Endodermal cell (in vitro differentiated cells): ENCODE results near the gene KCTD3. TPM values are rescaled to one million over a fixed set of nuclear protein-coding genes. Genes with fewer than 3 reads are reported as not detected.

Source experiments
- DNase-seq: peaks from one replicate; pipeline ENCODE4 v3.0.0-alpha.2; 2017
- H3K27ac ChIP-seq: 2 replicates; pipeline ENCODE4 v1.5.1; 2013; ENCODE audit warnings: mild to moderate bottlenecking, low read depth, low read length, moderate library complexity
- H3K27me3 ChIP-seq: 2 replicates; pipeline ENCODE4 v1.6.1; 2013; ENCODE audit warnings: mild to moderate bottlenecking, low read length, moderate library complexity; ENCODE audit not compliant: insufficient read depth, control insufficient read depth, poor library complexity, severe bottlenecking
- H3K36me3 ChIP-seq: 2 replicates; pipeline ENCODE4 v1.7.0; 2013; ENCODE audit warnings: mild to moderate bottlenecking, low read length, moderate library complexity; ENCODE audit not compliant: control insufficient read depth, insufficient read depth
- H3K4me1 ChIP-seq: one replicate; pipeline ENCODE4 v1.7.0; 2013; ENCODE audit warnings: low read length; ENCODE audit not compliant: control insufficient read depth, insufficient read depth
- H3K4me3 ChIP-seq: 2 replicates; pipeline ENCODE4 v1.5.1; 2013; ENCODE audit warnings: mild to moderate bottlenecking, low read length, moderate library complexity
- H3K9ac ChIP-seq: 2 replicates; pipeline ENCODE4 v1.6.1; 2013; ENCODE audit warnings: mild to moderate bottlenecking, low read length, moderate library complexity; ENCODE audit not compliant: poor library complexity, severe bottlenecking; ENCODE audit errors: extremely low read depth
- H3K9me3 ChIP-seq: 2 replicates; pipeline ENCODE4 v1.6.1; 2013; ENCODE audit warnings: mild to moderate bottlenecking, low read length, moderate library complexity; ENCODE audit not compliant: control insufficient read depth
- H3K27ac Mint-ChIP-seq: 2 replicates; pipeline ENCODE4 v1.8.0; 2020; ENCODE audit warnings: mixed read lengths
- H3K27me3 Mint-ChIP-seq: 2 replicates; pipeline ENCODE4 v1.8.0; 2021; ENCODE audit warnings: mild to moderate bottlenecking, mixed read lengths; ENCODE audit not compliant: insufficient read depth
- H3K36me3 Mint-ChIP-seq: 2 replicates; pipeline ENCODE4 v1.8.0; 2020; ENCODE audit warnings: low read depth, mixed read lengths
- H3K4me1 Mint-ChIP-seq: 2 replicates; pipeline ENCODE4 v1.8.0; 2020; ENCODE audit warnings: mixed read lengths
- H3K4me3 Mint-ChIP-seq: 2 replicates; pipeline ENCODE4 v1.8.0; 2020; ENCODE audit warnings: mild to moderate bottlenecking, moderate library complexity, mixed read lengths
- H3K9me3 Mint-ChIP-seq: 2 replicates; pipeline ENCODE4 v1.8.0; 2020; ENCODE audit warnings: mild to moderate bottlenecking, mixed read lengths
- CTCF ChIP-seq: fragments of 200-600 bp; sonication (generic); conservative IDR thresholded peaks from 2 replicates; pipeline ENCODE4 v1.5.0; 2021; ENCODE audit warnings: antibody characterized with exemption, mild to moderate bottlenecking
- WGBS, 2 experiments: methylation state at CpG; one replicate each; pipeline versions ENCODE4 v1.1.5 to v1.1.7; 2013; ENCODE audit warnings: missing lambda C conversion rate in 2 of 2, mixed read lengths in 1 of 2; ENCODE audit not compliant: insufficient coverage in 1 of 2, insufficient read length in 1 of 2; 5-methylcytosine and 5-hydroxymethylcytosine counted together
- total RNA-seq, 2 donors: library from RNA; stranded (reverse); fragmentation: NEBNext Ultra II Directional in 1 of 2; extraction: Animal tissue kit (Norgen Biotek cat#: 25700) in 1 of 2; gene quantifications; 2 replicates in 1 of 2; 3 replicates in 1 of 2; pipeline ENCODE4 v1.2.1, GENCODE V29; 2021

Gene KCTD3
- total RNA-seq, 2 donors from 2014 or later: 42.2 to 46.5 TPM

GRCh38 chr1:215637041-215637573 lies 70.0 kb downstream of the KCTD3 start:
- Histone ChIP-seq H3K4me3 (no peak overlapping the region), H3K36me3 (no peaks in the 10 kb centered on the region), H3K27me3 (no peaks in the 10 kb centered on the region), H3K9me3 (no peaks in the 10 kb centered on the region), H3K4me1 (peaks cover 8% of the 10 kb centered on the region), H3K9ac (no peak overlapping the region), H3K27ac (no peak overlapping the region)
- Mint-ChIP-seq H3K4me3 (no peak overlapping the region), H3K27me3 (no peaks in the 10 kb centered on the region), H3K36me3 (no peaks in the 10 kb centered on the region), H3K27ac (peak overlapping the region; percentile 6), H3K9me3 (no peaks in the 10 kb centered on the region), H3K4me1 (peaks cover 17% of the 10 kb centered on the region)
- DNase-seq: no peak
- TF ChIP-seq CTCF: no peak
- 89 to 93% methylated on average over 3 to 7 of the region's 7 CpGs for WGBS, 2 experiments

- no peak for TF ChIP-seq CTCF
- WGBS, 2 experiments: 90 to 95% methylated on average over 2 to 15 of the region's 18 CpGs
These were observed 73.5 kb downstream of the KCTD3 start for GRCh38 chr1:215640429-215641148.

GRCh38 chr1:215643592-215644321 lies 76.7 kb downstream of the KCTD3 start:
- no peak for DNase-seq
- Histone ChIP-seq H3K27ac (no peak overlapping the region), H3K9me3 (no peaks in the 10 kb centered on the region), H3K36me3 (no peaks in the 10 kb centered on the region), H3K27me3 (no peaks in the 10 kb centered on the region), H3K4me1 (no peaks in the 10 kb centered on the region), H3K4me3 (no peak overlapping the region), H3K9ac (no peak overlapping the region)
- TF ChIP-seq CTCF: no peak
- Mint-ChIP-seq H3K36me3 (no peaks in the 10 kb centered on the region), H3K4me3 (no peak overlapping the region), H3K9me3 (no peaks in the 10 kb centered on the region), H3K27me3 (no peaks in the 10 kb centered on the region), H3K27ac (no peak overlapping the region), H3K4me1 (peaks cover 5% of the 10 kb centered on the region)
- 89 to 96% methylated on average over 3 to 4 of the region's 4 CpGs for whole genome bisulfite sequencing, 2 experiments

More at GRCh38 chr1:215640429-215641148, 73.5 kb downstream of the KCTD3 start:
- Mint-ChIP-seq H3K36me3 (no peaks in the 10 kb centered on the region), H3K4me1 (peaks cover 17% of the 10 kb centered on the region), H3K9me3 (no peaks in the 10 kb centered on the region), H3K27me3 (no peaks in the 10 kb centered on the region), H3K27ac (no peak overlapping the region), H3K4me3 (no peak overlapping the region)
- H3K36me3 ChIP-seq: no peaks in the 10 kb centered on the region
- H3K9ac ChIP-seq: no peak overlapping the region
- DNase-seq: no peak
- no peak overlapping the region for H3K4me3 ChIP-seq
- no peak overlapping the region for H3K27ac ChIP-seq
- H3K27me3 ChIP-seq: no peaks in the 10 kb centered on the region
- peaks cover 8% of the 10 kb centered on the region for H3K4me1 ChIP-seq
- H3K9me3 ChIP-seq: no peaks in the 10 kb centered on the region
